NCI-H146 (cell line): ENCODE measurements around the gene HOXA11.

Experiments
- DNase-seq: peaks from one replicate; lab custom pipeline; 2025; lab: John Stamatoyannopoulos, UW

Gene HOXA11

GRCh38 chr7:27205325-27206280, 20.6 kb upstream of the HOXA11 start:
- DNase-seq: no peak

- no peak for DNase-seq
Observed at GRCh38 chr7:27204851-27205322, 19.9 kb upstream of the HOXA11 start.

GRCh38 chr7:27203964-27204594, 19.0 kb upstream of the HOXA11 start:
- DNase-seq: no peak

GRCh38 chr7:27203365-27203953, 18.4 kb upstream of the HOXA11 start:
- no peak for DNase-seq

GRCh38 chr7:27202862-27203134, 17.8 kb upstream of the HOXA11 start:
- DNase-seq: no peak

GRCh38 chr7:27202018-27202861, 17.2 kb upstream of the HOXA11 start:
- DNase-seq: no peak

GRCh38 chr7:27201580-27202017, 16.6 kb upstream of the HOXA11 start:
- no peak for DNase-seq

GRCh38 chr7:27200761-27201579, 15.9 kb upstream of the HOXA11 start:
- no peak for DNase-seq

- peak; percentile 70 for DNase-seq
Observed at GRCh38 chr7:27199849-27200760, 15.1 kb upstream of the HOXA11 start, which contains the start of gene HOXA13. TSS of gene HOXA13 (minus strand) at chr7:27200091. CDS start at chr7:27200077, 14 bp downstream.

- DNase-seq: no peak
Observed at GRCh38 chr7:27198871-27199801, 14.1 kb upstream of the HOXA11 start.

GRCh38 chr7:27198138-27198841, 13.3 kb upstream of the HOXA11 start:
- no peak for DNase-seq

- DNase-seq: no peak
Observed at GRCh38 chr7:27197137-27198042, 12.4 kb upstream of the HOXA11 start.

- peak; percentile 64 for DNase-seq
Observed at GRCh38 chr7:27196287-27196767, 11.3 kb upstream of the HOXA11 start.

GRCh38 chr7:27194686-27195379, 9.8 kb upstream of the HOXA11 start:
- DNase-seq: no peak

GRCh38 chr7:27194002-27194352, 8.9 kb upstream of the HOXA11 start:
- no peak for DNase-seq

GRCh38 chr7:27193335-27194001, 8.4 kb upstream of the HOXA11 start:
- no peak for DNase-seq
